ENCODE data around the gene INPP5A. TPM values are rescaled to one million over a fixed set of nuclear protein-coding genes. Genes with fewer than 3 reads are reported as not detected.

Gene INPP5A
- total RNA-seq, 1 experiment from 2014 or later = 14.7 TPM

GRCh38 chr10:132624847-132625471 lies 87.4 kb downstream of the INPP5A start:
- Mint-ChIP-seq H3K4me3 (ENCODE audit: unreplicated experiment) (no peak overlapping the region), H3K9me3 (ENCODE audit: unreplicated experiment) (no peaks in the 10 kb centered on the region), H3K4me1 (ENCODE audit: insufficient read depth, unreplicated experiment) (no peaks in the 10 kb centered on the region), H3K36me3 (ENCODE audit: insufficient read depth, unreplicated experiment) (no peaks in the 10 kb centered on the region), H3K27ac (ENCODE audit: low read depth, unreplicated experiment) (no peak overlapping the region), H3K27me3 (ENCODE audit: insufficient read depth, unreplicated experiment) (no peaks in the 10 kb centered on the region)
- ChIA-PET CTCF (no interaction called here), POLR2A (no interaction called here)
- DNase-seq (ENCODE audit: unreplicated experiment) = no peak
- intact Hi-C loops (cut with micrococcal nuclease) = no loop called here
- no peak for TF ChIP-seq CTCF (IDR thresholded peaks at IDR 0.05; ENCODE audit: unreplicated experiment)
- no TSS peak for BruUV-seq (replicated peaks)

GRCh38 chr10:132626019-132626760 lies 88.6 kb downstream of the INPP5A start:
- no peaks in the 10 kb centered on the region for H3K9me3 Mint-ChIP-seq (ENCODE audit: unreplicated experiment)
- no peaks in the 10 kb centered on the region for H3K36me3 Mint-ChIP-seq (ENCODE audit: insufficient read depth, unreplicated experiment)
- TF ChIP-seq CTCF (IDR thresholded peaks at IDR 0.05; ENCODE audit: unreplicated experiment) = no peak
- POLR2A ChIA-PET = no interaction called here
- CTCF ChIA-PET = interaction anchor here (1.5 kb wide), 1 partner anchor 12 kb away, joined by 5 read pairs; no protein-coding TSS in a partner anchor
- no peak overlapping the region for H3K27ac Mint-ChIP-seq (ENCODE audit: low read depth, unreplicated experiment)
- no peak for DNase-seq (ENCODE audit: unreplicated experiment)
- H3K27me3 Mint-ChIP-seq (ENCODE audit: insufficient read depth, unreplicated experiment) = no peaks in the 10 kb centered on the region
- H3K4me3 Mint-ChIP-seq (ENCODE audit: unreplicated experiment) = no peak overlapping the region
- H3K4me1 Mint-ChIP-seq (ENCODE audit: insufficient read depth, unreplicated experiment) = no peaks in the 10 kb centered on the region
- intact Hi-C loops (cut with micrococcal nuclease) = no loop called here
- no TSS peak for BruUV-seq (replicated peaks)

GRCh38 chr10:132626761-132627665 lies 89.4 kb downstream of the INPP5A start:
- H3K27me3 Mint-ChIP-seq (ENCODE audit: insufficient read depth, unreplicated experiment) = no peaks in the 10 kb centered on the region
- H3K4me3 Mint-ChIP-seq (ENCODE audit: unreplicated experiment) = no peak overlapping the region
- POLR2A ChIA-PET = no interaction called here
- H3K27ac Mint-ChIP-seq (ENCODE audit: low read depth, unreplicated experiment) = no peak overlapping the region
- intact Hi-C loops (cut with micrococcal nuclease) = no loop called here
- H3K9me3 Mint-ChIP-seq (ENCODE audit: unreplicated experiment) = no peaks in the 10 kb centered on the region
- CTCF ChIA-PET = interaction anchor here (1.0 to 1.5 kb wide), 2 partner anchors 11 to 27 kb away, joined by 5 to 6 read pairs; no protein-coding TSS in a partner anchor
- H3K4me1 Mint-ChIP-seq (ENCODE audit: insufficient read depth, unreplicated experiment) = no peaks in the 10 kb centered on the region
- no peaks in the 10 kb centered on the region for H3K36me3 Mint-ChIP-seq (ENCODE audit: insufficient read depth, unreplicated experiment)
- BruUV-seq (replicated peaks) = no TSS peak
- TF ChIP-seq CTCF (IDR thresholded peaks at IDR 0.05; ENCODE audit: unreplicated experiment) = no peak
- no peak for DNase-seq (ENCODE audit: unreplicated experiment)
